DMS 273 (cell line): ENCODE results near the gene EIF4G3.
"Not testable (repeated sequence)": the region's sequence is repeated elsewhere in the genome, so short reads cannot be mapped to it uniquely, and the experiment has no call there.

Source experiments
- DNase-seq: peaks from one replicate; lab custom pipeline; 2025; ENCODE audit not compliant: unreplicated experiment; lab: John Stamatoyannopoulos, UW

EIF4G3 gene

GRCh38 chr1:20885121-20885520 lies 291.6 kb downstream of the EIF4G3 start:
- no peak for DNase-seq

GRCh38 chr1:20884513-20884912 lies 292.2 kb downstream of the EIF4G3 start:
- DNase-seq: no peak

GRCh38 chr1:20883766-20884165 lies 292.9 kb downstream of the EIF4G3 start:
- DNase-seq: no peak

GRCh38 chr1:20882837-20883236 lies 293.9 kb downstream of the EIF4G3 start:
- DNase-seq: no peak

- no peak for DNase-seq
Observed at GRCh38 chr1:20878799-20879198, 297.9 kb downstream of the EIF4G3 start.

GRCh38 chr1:20875198-20875973 lies 301.3 kb downstream of the EIF4G3 start:
- DNase-seq: no peak

- DNase-seq: no peak
Observed at GRCh38 chr1:20873311-20873710, 303.4 kb downstream of the EIF4G3 start.

GRCh38 chr1:20871419-20871818 lies 305.3 kb downstream of the EIF4G3 start:
- DNase-seq: no peak

- no peak for DNase-seq
Observed at GRCh38 chr1:20870718-20871117, 306.0 kb downstream of the EIF4G3 start.

- no peak for DNase-seq
Observed at GRCh38 chr1:20868263-20868662, 308.4 kb downstream of the EIF4G3 start.

- DNase-seq: no peak
Observed at GRCh38 chr1:20867847-20868246, 308.9 kb downstream of the EIF4G3 start.

GRCh38 chr1:20867062-20867461 lies 309.6 kb downstream of the EIF4G3 start:
- DNase-seq: no peak

GRCh38 chr1:20865001-20865400 lies 311.7 kb downstream of the EIF4G3 start:
- no peak for DNase-seq

- no peak for DNase-seq
Observed at GRCh38 chr1:20854529-20854928, 322.2 kb downstream of the EIF4G3 start.

- DNase-seq: not testable (repeated sequence)
Observed at GRCh38 chr1:20851791-20852190, 324.9 kb downstream of the EIF4G3 start.

GRCh38 chr1:20850021-20850420 lies 326.7 kb downstream of the EIF4G3 start:
- DNase-seq: no peak

- DNase-seq: no peak
Observed at GRCh38 chr1:20849100-20849499, 327.6 kb downstream of the EIF4G3 start.

- DNase-seq: no peak
Observed at GRCh38 chr1:20848162-20848561, 328.5 kb downstream of the EIF4G3 start.

GRCh38 chr1:20847611-20848080 lies 329.1 kb downstream of the EIF4G3 start:
- no peak for DNase-seq

- no peak for DNase-seq
Observed at GRCh38 chr1:20846461-20847374, 330.0 kb downstream of the EIF4G3 start.

- no peak for DNase-seq
Observed at GRCh38 chr1:20840731-20841130, 336.0 kb downstream of the EIF4G3 start.
